ENCODE data around the gene ZNF423. TPM values are rescaled to one million over a fixed set of nuclear protein-coding genes. Genes with fewer than 3 reads are reported as not detected.

The ZNF423 gene
- total and polyA plus RNA-seq, 2 of the 13 experiments (the other 11 are each of a cell fraction or from before 2014, with no cell fraction given): 0.07 to 0.31 TPM

GRCh38 chr16:49458656-49459445 lies 397.1 kb downstream of the ZNF423 start:
- Histone ChIP-seq H3K4me1 (ENCODE audit: insufficient read depth, low read length) (no peaks in the 10 kb centered on the region), H3K79me2 (ENCODE audit: insufficient read depth, low read length) (no peaks in the 10 kb centered on the region), H2AFZ (ENCODE audit: low read length) (no peak overlapping the region), H3K27ac (ENCODE audit: extremely low read length, insufficient read depth, low read length) (no peak overlapping the region), H3K9ac (ENCODE audit: insufficient read depth, low read depth, low read length) (no peak overlapping the region), H3K9me3 (ENCODE audit: low read length) (no peaks in the 10 kb centered on the region), H3K27me3 (ENCODE audit: control insufficient read depth in 1 of 2, insufficient read depth in 2 of 2, low read length in 2 of 2) (peaks cover 0 to 2% of the 10 kb centered on the region in 2 experiments; a peak in 2 of 5 replicates), H3K4me3 (replicated peaks in 1 of 3; ENCODE audit: insufficient read depth in 1 of 3, low read depth in 2 of 3, low read length in 3 of 3) (no peak overlapping the region), H3K36me3 (replicated peaks in 1 of 2; ENCODE audit: control insufficient read depth in 1 of 2, insufficient read depth in 2 of 2, low read length in 2 of 2) (no peaks in the 10 kb centered on the region), H3K4me2 (ENCODE audit: low read depth, low read length) (no peak overlapping the region), H4K20me1 (ENCODE audit: insufficient read depth, low read length) (no peaks in the 10 kb centered on the region)
- no TSS peak for BruUV-seq (replicated peaks)
- no peak for ATAC-seq
- no peak for FAIRE-seq
- TF ChIP-seq ZNF256 (CRISPR knock-in tag; conservative IDR thresholded peaks at IDR 0.05) (no peak), ZNF891 (CRISPR knock-in tag; IDR thresholded peaks at IDR 0.05) (no peak), ZNF570 (CRISPR knock-in tag; IDR thresholded peaks at IDR 0.05; ENCODE audit: borderline replicate concordance) (no peak), ZNF232 (CRISPR knock-in tag; IDR thresholded peaks at IDR 0.05; ENCODE audit: borderline replicate concordance) (no peak), ZNF766 (CRISPR knock-in tag; IDR thresholded peaks at IDR 0.05; ENCODE audit: borderline replicate concordance) (no peak), ARNT2 (CRISPR knock-in tag; IDR thresholded peaks at IDR 0.05; ENCODE audit: low read depth) (no peak), HMGXB4 (CRISPR knock-in tag; IDR thresholded peaks at IDR 0.05; ENCODE audit: borderline replicate concordance in 1 of 2, low read depth in 1 of 2) (no peak), HOMEZ (CRISPR knock-in tag; IDR thresholded peaks at IDR 0.05; ENCODE audit: low read depth) (no peak), TFDP1 (CRISPR knock-in tag; IDR thresholded peaks at IDR 0.05; ENCODE audit: borderline replicate concordance) (no peak), NRL (CRISPR knock-in tag; IDR thresholded peaks at IDR 0.05; ENCODE audit: borderline replicate concordance) (no peak), ZNF296 (CRISPR knock-in tag; conservative IDR thresholded peaks at IDR 0.05) (no peak), ZNF639 (CRISPR knock-in tag; conservative IDR thresholded peaks at IDR 0.05) (no peak), IKZF1 (IDR thresholded peaks at IDR 0.05) (no peak), ZNF432 (CRISPR knock-in tag; IDR thresholded peaks at IDR 0.05; ENCODE audit: borderline replicate concordance) (no peak), SRSF1 (optimal IDR thresholded peaks at IDR 0.05; ENCODE audit: low read depth, low read length) (no peak), ZNF510 (CRISPR knock-in tag; IDR thresholded peaks at IDR 0.05; ENCODE audit: low read depth) (no peak)
- no peak for DNase-seq (ENCODE audit: low spot score)
- POLR2A ChIA-PET: no interaction called here
- WGBS (ENCODE audit: low lambda C conversion rate): 21% methylated on average over 4 of the region's 5 CpGs
- intact Hi-C loops (cut with micrococcal nuclease; ENCODE audit: unreplicated experiment) (no loop called here), in situ Hi-C loops (cut with HindIII; ENCODE audit: extremely low pct_ligation_motif_present, low pct_unique_long_range_greater_than_20kb) (no loop called here)
- CTCF ChIA-PET (ENCODE audit: low intra/inter-chr PET ratio, low total read pairs): no interaction called here

Data from HepG2 (cell line).